ENCODE data around the gene HOXA13. TPM values are rescaled to one million over a fixed set of nuclear protein-coding genes. Genes with fewer than 3 reads are reported as not detected.

The HOXA13 gene
- total and polyA plus RNA-seq, 4 donors = 0.02 TPM; not detected in 3

DNA sequence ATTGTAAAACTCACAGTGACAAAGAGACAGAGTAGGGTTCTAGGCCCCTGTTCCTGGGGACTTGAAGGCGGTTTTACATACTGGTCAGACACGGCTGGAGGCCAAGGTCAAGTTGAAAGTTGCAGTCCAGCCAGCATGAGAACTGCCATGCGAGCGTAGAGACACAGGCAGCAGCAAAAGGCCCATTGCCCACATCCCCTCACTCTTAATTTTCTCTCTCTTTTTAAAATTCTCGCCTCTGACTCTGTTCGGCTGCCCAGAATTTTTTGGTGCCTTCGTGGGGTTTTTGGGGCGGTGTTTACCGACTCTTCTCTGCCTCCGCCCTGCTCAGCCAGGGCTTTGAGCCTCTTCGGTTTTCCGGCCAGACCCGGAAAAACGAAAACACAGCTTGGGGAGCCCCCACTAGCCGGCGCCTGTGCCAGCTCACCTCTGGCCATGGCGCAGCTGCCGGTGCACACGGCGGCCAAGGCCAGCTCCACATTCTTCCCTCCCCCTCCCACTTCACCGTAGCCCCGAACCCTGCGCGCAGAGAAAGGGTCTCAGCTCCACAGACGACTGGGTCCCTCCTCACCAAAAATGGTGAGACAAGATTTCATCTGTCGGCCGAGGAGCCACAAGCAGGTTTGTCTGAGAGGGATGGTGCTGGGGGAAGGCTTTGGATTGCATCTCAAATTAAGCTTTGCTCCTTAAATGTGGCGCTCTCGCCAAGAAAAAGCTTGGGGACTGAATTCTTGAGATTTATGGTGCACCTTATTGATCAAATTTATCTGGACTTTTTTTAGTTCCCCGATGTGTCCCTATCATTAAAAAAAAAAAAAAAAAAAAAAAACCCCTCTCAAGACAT is 2.3 kb upstream of the HOXA13 start:
- H3K27ac ChIP-seq (ENCODE audit: low read depth in 1 of 2, low read length in 2 of 2) = no peak overlapping the region
- 14% methylated on average over 30 of the region's 30 CpGs for WGBS

DNA sequence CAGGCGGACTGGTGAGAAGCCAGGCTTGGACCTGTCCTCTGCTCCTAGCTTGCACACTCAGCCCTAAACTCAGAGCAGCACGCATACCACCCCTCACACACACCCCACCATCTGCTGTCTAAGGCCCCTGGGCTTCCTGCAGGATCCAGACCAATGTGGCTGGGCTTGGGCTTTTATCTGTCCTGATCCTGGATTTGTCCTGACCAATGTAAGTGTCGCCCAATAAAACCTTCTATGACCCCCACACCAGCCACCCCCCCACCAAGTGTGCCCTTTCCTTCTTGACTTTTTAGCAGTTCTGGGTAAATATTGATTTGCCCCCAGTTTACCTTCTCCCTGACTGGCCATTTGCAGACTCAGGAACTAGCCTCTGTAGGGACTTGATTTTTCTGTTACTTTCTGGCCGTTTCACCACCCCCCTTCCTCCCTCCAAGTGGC is 1.7 kb upstream of the HOXA13 start:
- H3K27ac ChIP-seq (ENCODE audit: low read depth in 1 of 2, low read length in 2 of 2) = no peak overlapping the region
- TF ChIP-seq, protein P1, sequence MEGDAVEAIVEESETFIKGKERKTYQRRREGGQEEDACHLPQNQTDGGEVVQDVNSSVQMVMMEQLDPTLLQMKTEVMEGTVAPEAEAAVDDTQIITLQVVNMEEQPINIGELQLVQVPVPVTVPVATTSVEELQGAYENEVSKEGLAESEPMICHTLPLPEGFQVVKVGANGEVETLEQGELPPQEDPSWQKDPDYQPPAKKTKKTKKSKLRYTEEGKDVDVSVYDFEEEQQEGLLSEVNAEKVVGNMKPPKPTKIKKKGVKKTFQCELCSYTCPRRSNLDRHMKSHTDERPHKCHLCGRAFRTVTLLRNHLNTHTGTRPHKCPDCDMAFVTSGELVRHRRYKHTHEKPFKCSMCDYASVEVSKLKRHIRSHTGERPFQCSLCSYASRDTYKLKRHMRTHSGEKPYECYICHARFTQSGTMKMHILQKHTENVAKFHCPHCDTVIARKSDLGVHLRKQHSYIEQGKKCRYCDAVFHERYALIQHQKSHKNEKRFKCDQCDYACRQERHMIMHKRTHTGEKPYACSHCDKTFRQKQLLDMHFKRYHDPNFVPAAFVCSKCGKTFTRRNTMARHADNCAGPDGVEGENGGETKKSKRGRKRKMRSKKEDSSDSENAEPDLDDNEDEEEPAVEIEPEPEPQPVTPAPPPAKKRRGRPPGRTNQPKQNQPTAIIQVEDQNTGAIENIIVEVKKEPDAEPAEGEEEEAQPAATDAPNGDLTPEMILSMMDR (IDR thresholded peaks at IDR 0.05; ENCODE audit: low read depth, low read length, missing input control) = no peak
- TF ChIP-seq HNF4A (conservative IDR thresholded peaks at IDR 0.05) = no peak
- WGBS = 12% methylated on average over 4 of the region's 4 CpGs
- H3K9me3 ChIP-seq (ENCODE audit: control insufficient read depth in 4 of 4, low read length in 3 of 4) = peaks cover 0 to 9% (median 0%) of the 10 kb centered on the region in 4 donors
- H3K36me3 ChIP-seq (ENCODE audit: control insufficient read depth in 4 of 4, insufficient read depth in 3 of 4, low read depth in 1 of 4, low read length in 3 of 4) = no peaks in the 10 kb centered on the region
- no peak overlapping the region for H3K9ac ChIP-seq (ENCODE audit: low read depth in 1 of 2, low read length in 2 of 2)
- no peak overlapping the region for H3K4me3 ChIP-seq (ENCODE audit: low read depth in 1 of 3, low read length in 3 of 3)
- H3K4me1 ChIP-seq (ENCODE audit: control insufficient read depth in 4 of 4, insufficient read depth in 4 of 4, low read length in 3 of 4) = peaks cover 17 to 34% (median 29%) of the 10 kb centered on the region in 4 donors
- H3K27me3 ChIP-seq (ENCODE audit: control insufficient read depth in 4 of 4, insufficient read depth in 4 of 4, low read length in 3 of 4) = peaks cover 5 to 52% (median 29%) of the 10 kb centered on the region in 4 donors
- DNase-seq (ENCODE audit: low spot score) = peak; percentile 27

More for the DNA sequence above, 2.3 kb upstream of the HOXA13 start:
- H3K4me3 ChIP-seq (ENCODE audit: low read depth in 1 of 3, low read length in 3 of 3) = no peak overlapping the region
- peaks cover 0 to 9% (median 0%) of the 10 kb centered on the region in 4 donors for H3K9me3 ChIP-seq (ENCODE audit: control insufficient read depth in 4 of 4, low read length in 3 of 4)
- H3K27me3 ChIP-seq (ENCODE audit: control insufficient read depth in 4 of 4, insufficient read depth in 4 of 4, low read length in 3 of 4) = peaks cover 5 to 53% (median 29%) of the 10 kb centered on the region in 4 donors
- no peaks in the 10 kb centered on the region for H3K36me3 ChIP-seq (ENCODE audit: control insufficient read depth in 4 of 4, insufficient read depth in 3 of 4, low read depth in 1 of 4, low read length in 3 of 4)
- H3K9ac ChIP-seq (ENCODE audit: low read depth in 1 of 2, low read length in 2 of 2) = no peak overlapping the region
- DNase-seq (ENCODE audit: low spot score) = peak; percentile 19
- TF ChIP-seq FOXA1 (IDR thresholded peaks at IDR 0.05) = no peak
- TF ChIP-seq JUND (IDR thresholded peaks at IDR 0.05) = no peak
- no peak for TF ChIP-seq EGR1 (IDR thresholded peaks at IDR 0.05; ENCODE audit: low read depth in 2 of 2)
- TF ChIP-seq TAF1 (conservative IDR thresholded peaks at IDR 0.05) = no peak
- peaks cover 17 to 34% (median 29%) of the 10 kb centered on the region in 4 donors for H3K4me1 ChIP-seq (ENCODE audit: control insufficient read depth in 4 of 4, insufficient read depth in 4 of 4, low read length in 3 of 4)

DNA sequence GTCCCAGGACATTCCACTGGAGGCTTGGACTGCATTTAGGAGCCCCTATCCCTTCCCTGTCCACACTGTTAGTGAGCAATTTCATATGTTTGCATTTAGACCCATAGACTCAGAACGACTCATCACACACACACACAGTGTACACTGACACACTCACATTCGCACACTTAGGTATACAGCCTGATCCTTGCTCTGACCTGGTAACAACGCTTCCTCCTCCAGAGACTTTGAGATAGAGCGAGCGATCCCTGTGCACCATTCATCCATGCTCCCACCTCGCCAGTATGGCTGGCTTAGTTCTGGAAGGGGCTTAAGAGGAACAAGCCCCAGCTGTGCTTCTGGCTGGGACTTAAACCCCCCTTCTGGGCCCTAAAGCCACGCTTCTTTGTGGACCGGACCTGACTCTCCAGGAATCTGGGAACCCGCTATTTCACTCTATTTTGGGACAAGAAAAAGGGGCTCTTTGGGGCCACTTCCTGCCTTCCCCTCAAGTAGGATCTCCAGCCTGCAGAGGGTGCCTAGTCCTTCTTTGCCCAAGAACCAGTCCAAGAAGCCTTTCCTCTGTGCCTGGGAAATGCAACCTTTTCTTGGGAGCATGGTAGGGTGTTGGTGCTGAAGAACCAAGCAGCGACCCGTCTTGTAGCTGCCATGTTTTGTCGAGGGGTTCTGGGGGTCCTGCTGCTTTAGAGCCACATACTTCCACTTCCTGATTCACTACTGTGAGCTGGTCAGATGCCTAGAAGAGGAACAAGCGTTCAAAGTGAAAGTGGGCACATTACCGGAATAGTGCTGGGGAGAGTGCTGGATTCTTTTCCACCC is 1.1 kb upstream of the HOXA13 start:
- Histone ChIP-seq H3K9me3 (ENCODE audit: control insufficient read depth in 4 of 4, low read length in 3 of 4) (peaks cover 0 to 9% (median 0%) of the 10 kb centered on the region in 4 donors), H3K36me3 (ENCODE audit: control insufficient read depth in 4 of 4, insufficient read depth in 3 of 4, low read depth in 1 of 4, low read length in 3 of 4) (no peaks in the 10 kb centered on the region), H3K4me3 (ENCODE audit: low read depth in 1 of 3, low read length in 3 of 3) (peak overlapping the region in 1 of 3 donors; percentile 46), H3K4me1 (ENCODE audit: control insufficient read depth in 4 of 4, insufficient read depth in 4 of 4, low read length in 3 of 4) (peaks cover 19 to 37% (median 31%) of the 10 kb centered on the region in 4 donors), H3K27ac (ENCODE audit: low read depth in 1 of 2, low read length in 2 of 2) (no peak overlapping the region), H3K27me3 (ENCODE audit: control insufficient read depth in 4 of 4, insufficient read depth in 4 of 4, low read length in 3 of 4) (peaks cover 5 to 51% (median 29%) of the 10 kb centered on the region in 4 donors), H3K9ac (ENCODE audit: low read depth in 1 of 2, low read length in 2 of 2) (no peak overlapping the region)
- WGBS = 14% methylated on average over 14 of the region's 14 CpGs
- DNase-seq (ENCODE audit: low spot score) = no peak
- TF ChIP-seq NR2F2 (IDR thresholded peaks at IDR 0.05) = no peak
- TF ChIP-seq, protein P2, sequence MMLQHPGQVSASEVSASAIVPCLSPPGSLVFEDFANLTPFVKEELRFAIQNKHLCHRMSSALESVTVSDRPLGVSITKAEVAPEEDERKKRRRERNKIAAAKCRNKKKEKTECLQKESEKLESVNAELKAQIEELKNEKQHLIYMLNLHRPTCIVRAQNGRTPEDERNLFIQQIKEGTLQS (IDR thresholded peaks at IDR 0.05) = no peak
- no peak for TF ChIP-seq EGR1 (IDR thresholded peaks at IDR 0.05; ENCODE audit: low read depth in 2 of 2)

Measured in liver (tissue), 9 donors.